Measurements from ENCODE around the gene RSPH1.

Gene RSPH1

DNA sequence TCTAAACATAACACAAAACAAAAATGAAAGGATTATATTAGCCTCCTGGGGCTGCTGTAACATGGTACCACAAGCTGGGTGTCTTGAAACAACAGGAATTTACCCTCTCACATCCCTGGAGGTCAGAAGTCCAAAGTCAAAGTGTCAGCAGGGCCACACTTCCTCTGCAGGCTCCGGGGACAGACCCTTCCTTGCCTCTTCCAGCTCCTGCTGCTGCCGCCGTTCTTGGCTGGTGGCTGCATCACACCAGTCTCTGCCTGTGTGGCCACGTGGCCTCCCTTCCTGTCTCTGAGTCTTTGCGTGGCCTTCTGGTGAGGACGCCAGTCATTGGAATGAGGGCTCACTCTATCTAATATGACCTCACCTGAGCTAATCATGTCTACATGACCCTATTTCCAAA, 25.8 kb upstream of the RSPH1 start:
- 86% methylated on average over 6 of the region's 6 CpGs for WGBS
- H3K27me3 ChIP-seq (ENCODE audit: insufficient read depth, low read length) = no peaks in the 10 kb centered on the region
- peaks cover 12% of the 10 kb centered on the region; the same call in 1 of the 2 replicates for H3K36me3 ChIP-seq (ENCODE audit: insufficient read depth, low read length)

DNA sequence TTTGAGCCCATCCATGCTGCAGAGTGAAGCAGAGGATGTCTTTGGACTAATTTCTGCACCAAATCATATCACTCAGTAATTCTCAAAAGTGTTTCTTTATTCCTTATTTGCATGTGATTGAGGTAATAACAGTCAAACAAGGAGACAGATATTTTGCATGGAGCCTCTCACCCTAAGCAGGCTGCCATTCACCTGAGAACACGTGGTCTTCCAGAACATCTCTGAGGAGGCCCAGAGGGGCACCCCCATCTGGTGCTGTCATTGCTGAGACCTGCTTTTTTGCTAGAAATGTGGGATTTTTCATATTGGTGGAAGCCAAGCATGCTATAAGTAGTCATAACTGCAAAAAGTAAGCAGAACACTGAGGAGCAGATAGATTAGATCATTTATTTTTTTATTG, 25.4 kb upstream of the RSPH1 start:
- Histone ChIP-seq H3K4me3 (ENCODE audit: low read length) (no peak overlapping the region), H3K9ac (ENCODE audit: low read depth, low read length) (no peak overlapping the region), H3K27me3 (ENCODE audit: insufficient read depth, low read length) (no peaks in the 10 kb centered on the region), H3K9me3 (ENCODE audit: insufficient read depth, low read depth, low read length) (no peaks in the 10 kb centered on the region), H3K27ac (ENCODE audit: low read depth, low read length) (no peak overlapping the region), H3K36me3 (ENCODE audit: insufficient read depth, low read length) (peaks cover 12% of the 10 kb centered on the region; the same call in 1 of the 2 replicates), H3K4me1 (ENCODE audit: insufficient read depth, low read length) (peaks cover 31% of the 10 kb centered on the region)
- 93% methylated on average over 1 of the region's 1 CpG for WGBS

More for the DNA sequence above, 25.8 kb upstream of the RSPH1 start:
- H3K4me1 ChIP-seq (ENCODE audit: insufficient read depth, low read length) = peaks cover 27% of the 10 kb centered on the region
- H3K27ac ChIP-seq (ENCODE audit: low read depth, low read length) = no peak overlapping the region
- H3K4me3 ChIP-seq (ENCODE audit: low read length) = no peak overlapping the region
- no peaks in the 10 kb centered on the region for H3K9me3 ChIP-seq (ENCODE audit: insufficient read depth, low read depth, low read length)
- H3K9ac ChIP-seq (ENCODE audit: low read depth, low read length) = no peak overlapping the region

DNA sequence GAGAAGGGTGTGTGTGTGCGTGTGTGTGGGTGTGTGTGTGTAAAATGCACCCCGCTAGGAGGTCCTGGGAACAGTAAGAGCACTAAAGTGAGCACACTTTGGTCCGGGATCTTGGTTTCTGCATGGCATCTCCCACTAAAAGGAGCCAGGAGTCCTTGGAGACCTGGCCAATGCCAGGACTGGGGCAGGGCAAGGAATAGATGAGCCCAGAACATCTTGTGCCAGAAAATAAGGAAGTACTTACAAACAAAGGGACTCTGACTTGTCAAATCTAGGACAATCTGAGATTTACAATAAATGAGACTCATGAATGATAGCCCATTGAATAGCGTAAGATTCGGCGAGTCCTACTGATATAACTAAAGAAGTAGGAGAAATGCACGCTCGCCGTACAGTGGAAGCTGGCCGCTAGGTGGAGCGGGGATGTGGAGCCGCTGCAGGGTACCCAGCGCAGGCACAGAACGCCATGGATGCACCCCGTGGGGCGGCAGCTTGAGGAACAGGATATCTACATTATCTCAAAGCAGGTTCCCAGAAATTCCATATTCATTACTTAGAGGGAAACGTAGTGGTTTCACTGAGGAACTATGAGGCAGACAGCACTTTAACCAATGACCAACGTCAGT, 24.7 kb upstream of the RSPH1 start:
- Histone ChIP-seq H3K9ac (ENCODE audit: low read depth, low read length) (no peak overlapping the region), H3K27me3 (ENCODE audit: insufficient read depth, low read length) (no peaks in the 10 kb centered on the region), H3K4me1 (ENCODE audit: insufficient read depth, low read length) (peaks cover 34% of the 10 kb centered on the region), H3K4me3 (ENCODE audit: low read length) (no peak overlapping the region), H3K36me3 (ENCODE audit: insufficient read depth, low read length) (peaks cover 12% of the 10 kb centered on the region; the same call in 1 of the 2 replicates), H3K9me3 (ENCODE audit: insufficient read depth, low read depth, low read length) (no peaks in the 10 kb centered on the region), H3K27ac (ENCODE audit: low read depth, low read length) (no peak overlapping the region)
- WGBS = 92% methylated on average over 18 of the region's 18 CpGs

DNA sequence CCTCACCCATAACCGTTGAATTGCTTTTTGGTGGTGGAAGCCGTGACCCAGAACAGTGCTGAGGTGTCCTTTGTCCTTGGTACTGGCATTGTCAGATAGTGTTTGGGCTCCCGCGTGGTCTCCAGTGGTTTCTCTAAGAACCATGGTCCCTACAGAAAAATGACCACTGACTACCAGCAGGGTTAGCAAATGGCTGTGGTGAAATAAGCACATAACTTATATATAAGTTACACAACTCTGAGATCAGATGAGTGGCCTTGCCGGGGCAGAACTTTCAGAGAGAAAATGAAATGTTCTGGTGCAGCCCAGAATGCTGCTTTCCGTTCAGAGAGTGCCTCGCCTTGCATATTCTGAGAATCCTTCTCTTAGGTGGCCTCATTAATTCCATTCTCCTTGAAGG, 22.6 kb upstream of the RSPH1 start:
- Histone ChIP-seq H3K9ac (ENCODE audit: low read depth, low read length) (no peak overlapping the region), H3K4me1 (ENCODE audit: insufficient read depth, low read length) (peaks cover 24% of the 10 kb centered on the region), H3K36me3 (ENCODE audit: insufficient read depth, low read length) (peaks cover 12% of the 10 kb centered on the region; the same call in 1 of the 2 replicates), H3K27me3 (ENCODE audit: insufficient read depth, low read length) (peaks cover 16% of the 10 kb centered on the region; the same call in 1 of the 2 replicates), H3K4me3 (ENCODE audit: low read length) (no peak overlapping the region), H3K27ac (ENCODE audit: low read depth, low read length) (no peak overlapping the region), H3K9me3 (ENCODE audit: insufficient read depth, low read depth, low read length) (no peaks in the 10 kb centered on the region)
- WGBS = 95% methylated on average over 7 of the region's 7 CpGs

DNA sequence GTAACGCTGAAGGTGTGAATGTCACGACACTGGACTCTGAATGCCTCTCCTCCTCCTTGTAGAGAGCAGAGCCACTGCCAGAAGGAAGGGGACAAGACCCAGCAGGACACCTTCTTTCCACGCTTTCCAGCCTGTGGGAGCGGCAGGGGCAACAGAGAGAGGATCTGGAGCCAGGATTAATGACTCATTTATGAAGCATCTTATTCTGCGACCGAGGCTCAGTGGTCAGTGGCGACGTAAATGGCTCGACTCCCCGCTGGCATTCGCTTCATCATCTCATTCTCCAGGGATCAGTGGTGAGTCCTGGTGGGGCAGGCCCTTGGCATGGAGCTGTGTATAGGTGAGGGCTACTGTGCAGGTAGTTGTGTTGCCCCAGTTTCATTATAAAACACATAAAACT, 22.2 kb upstream of the RSPH1 start:
- peaks cover 25% of the 10 kb centered on the region for H3K4me1 ChIP-seq (ENCODE audit: insufficient read depth, low read length)
- H3K9ac ChIP-seq (ENCODE audit: low read depth, low read length) = no peak overlapping the region
- H3K27me3 ChIP-seq (ENCODE audit: insufficient read depth, low read length) = peaks cover 19% of the 10 kb centered on the region; the same call in 1 of the 2 replicates
- H3K27ac ChIP-seq (ENCODE audit: low read depth, low read length) = no peak overlapping the region
- H3K4me3 ChIP-seq (ENCODE audit: low read length) = no peak overlapping the region
- WGBS = 84% methylated on average over 11 of the region's 11 CpGs
- H3K36me3 ChIP-seq (ENCODE audit: insufficient read depth, low read length) = peaks cover 12% of the 10 kb centered on the region; the same call in 1 of the 2 replicates
- no peaks in the 10 kb centered on the region for H3K9me3 ChIP-seq (ENCODE audit: insufficient read depth, low read depth, low read length)

DNA sequence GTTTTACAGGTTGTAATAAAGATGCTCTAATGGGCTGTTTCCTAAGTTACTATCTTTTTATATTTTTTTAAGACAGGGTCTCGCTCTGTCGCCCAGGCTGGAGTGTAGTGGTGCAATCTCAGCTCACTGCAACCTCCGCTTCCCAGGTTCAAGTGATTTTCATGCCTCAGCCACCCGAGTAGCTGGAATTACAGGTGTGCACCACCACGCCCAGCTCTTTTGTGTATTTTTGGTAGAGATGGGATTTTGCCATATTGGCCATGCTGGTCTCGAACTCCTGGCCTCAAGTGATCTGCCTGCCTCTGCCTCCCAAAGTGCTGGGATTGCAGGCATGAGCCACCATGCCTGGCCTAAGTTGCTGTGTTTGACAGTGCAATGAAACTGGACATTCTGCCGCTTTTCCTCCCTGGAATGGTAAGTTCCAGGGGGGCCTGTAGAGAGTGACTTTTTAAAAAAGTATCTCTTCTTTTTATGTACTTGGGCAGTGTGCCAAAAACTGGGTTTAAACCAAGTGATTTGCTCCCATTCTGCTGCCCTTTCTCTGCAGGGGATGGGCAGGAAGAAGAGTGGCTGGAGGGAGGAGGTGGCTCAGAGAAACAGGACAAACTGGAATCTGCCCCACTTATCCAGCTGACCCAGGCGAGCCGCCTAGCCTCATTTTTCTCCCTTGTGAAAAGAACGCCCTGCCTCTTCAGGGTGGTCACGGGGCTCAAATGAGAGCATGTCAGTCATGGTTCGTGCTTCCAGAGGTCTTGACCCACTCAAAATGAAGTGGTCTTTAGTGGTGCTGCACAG, 19.9 kb upstream of the RSPH1 start:
- H3K9ac ChIP-seq (ENCODE audit: low read depth, low read length) = no peak overlapping the region
- H3K27me3 ChIP-seq (ENCODE audit: insufficient read depth, low read length) = peaks cover 30% of the 10 kb centered on the region
- peak overlapping the region; percentile 72; the same call in 1 of the 2 replicates for H3K4me3 ChIP-seq (ENCODE audit: low read length)
- peaks cover 8% of the 10 kb centered on the region; the same call in 1 of the 2 replicates for H3K36me3 ChIP-seq (ENCODE audit: insufficient read depth, low read length)
- 89% methylated on average over 12 of the region's 12 CpGs for WGBS
- no peak overlapping the region for H3K27ac ChIP-seq (ENCODE audit: low read depth, low read length)
- H3K4me1 ChIP-seq (ENCODE audit: insufficient read depth, low read length) = peaks cover 35% of the 10 kb centered on the region
- no peaks in the 10 kb centered on the region for H3K9me3 ChIP-seq (ENCODE audit: insufficient read depth, low read depth, low read length)

DNA sequence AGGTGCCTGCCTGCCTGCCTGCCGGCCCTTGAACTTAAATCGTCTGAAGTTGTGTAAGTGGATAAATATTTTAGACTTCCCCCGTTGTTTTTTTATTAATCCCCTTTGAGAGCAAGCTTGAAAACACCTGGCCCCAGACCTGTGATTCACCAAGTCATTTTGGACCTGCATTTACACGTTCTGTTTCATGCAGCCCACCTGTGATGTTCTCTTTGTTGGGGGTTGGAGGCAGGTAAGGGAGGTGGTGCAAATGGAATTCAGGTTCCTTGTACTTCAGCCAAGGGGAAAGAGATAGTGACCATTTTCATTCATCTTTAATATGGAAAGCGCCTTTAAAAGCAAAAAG, 18.8 kb upstream of the RSPH1 start:
- Histone ChIP-seq H3K27ac (ENCODE audit: low read depth, low read length) (peak overlapping the region; percentile 82), H3K4me3 (ENCODE audit: low read length) (peak overlapping the region; percentile 72), H3K36me3 (ENCODE audit: insufficient read depth, low read length) (peaks cover 5% of the 10 kb centered on the region; the same call in 1 of the 2 replicates), H3K27me3 (ENCODE audit: insufficient read depth, low read length) (peaks cover 30% of the 10 kb centered on the region), H3K4me1 (ENCODE audit: insufficient read depth, low read length) (peaks cover 35% of the 10 kb centered on the region), H3K9me3 (ENCODE audit: insufficient read depth, low read depth, low read length) (no peaks in the 10 kb centered on the region), H3K9ac (ENCODE audit: low read depth, low read length) (peak overlapping the region; percentile 46)
- 8% methylated on average over 5 of the region's 5 CpGs for WGBS

DNA sequence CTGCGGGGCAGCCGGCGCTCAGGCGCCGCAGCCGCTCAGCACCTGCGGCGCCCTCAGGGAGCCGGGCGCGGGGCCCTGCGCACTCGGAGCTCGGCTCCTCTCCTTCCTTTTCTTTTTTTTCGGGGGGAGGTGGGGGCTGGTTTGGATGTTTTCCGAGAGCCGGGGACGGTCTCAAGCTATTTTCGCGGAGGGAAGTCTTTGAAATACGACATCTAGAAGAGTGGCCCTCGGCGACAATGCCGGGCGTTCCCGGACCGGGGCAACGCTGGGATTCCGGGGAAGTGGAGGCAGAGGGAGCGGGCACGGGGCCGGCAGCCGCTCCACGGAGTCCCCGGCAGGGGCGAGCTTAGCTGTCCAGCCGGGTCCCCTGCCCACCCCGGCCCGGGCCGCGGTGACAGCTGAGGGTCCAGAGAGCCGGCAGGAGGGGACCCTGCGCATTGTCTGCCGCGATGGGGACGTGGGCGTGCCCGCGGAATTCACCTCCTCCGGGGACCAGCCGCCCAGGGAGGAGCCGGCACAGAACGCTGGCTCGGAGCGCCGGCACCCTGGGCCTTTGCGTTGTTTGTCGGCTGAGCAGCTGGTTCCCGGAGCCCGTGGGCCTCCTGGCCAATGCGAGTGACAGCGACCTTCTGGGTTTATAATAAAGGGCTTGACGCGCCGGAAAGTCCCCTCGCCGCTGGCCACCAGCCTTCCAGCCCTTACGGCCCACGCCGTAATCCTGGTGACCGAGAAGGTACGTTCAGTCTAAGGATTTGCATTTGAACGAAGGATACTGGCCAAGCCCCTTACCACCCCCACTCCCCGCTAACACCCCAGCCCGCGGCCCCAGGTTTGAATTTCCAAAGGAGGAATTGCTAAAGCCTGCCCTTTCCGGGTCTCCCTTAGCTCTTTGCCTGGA, 18.2 kb upstream of the RSPH1 start:
- peaks cover 35% of the 10 kb centered on the region for H3K4me1 ChIP-seq (ENCODE audit: insufficient read depth, low read length)
- H3K27me3 ChIP-seq (ENCODE audit: insufficient read depth, low read length) = peaks cover 30% of the 10 kb centered on the region
- H3K4me3 ChIP-seq (ENCODE audit: low read length) = peak overlapping the region; percentile 72
- H3K9ac ChIP-seq (ENCODE audit: low read depth, low read length) = peak overlapping the region; percentile 46
- peaks cover 2% of the 10 kb centered on the region; the same call in 1 of the 2 replicates for H3K36me3 ChIP-seq (ENCODE audit: insufficient read depth, low read length)
- H3K9me3 ChIP-seq (ENCODE audit: insufficient read depth, low read depth, low read length) = no peaks in the 10 kb centered on the region
- WGBS = under 1% methylated on average over 77 of the region's 77 CpGs
- peak overlapping the region; percentile 82 for H3K27ac ChIP-seq (ENCODE audit: low read depth, low read length)

DNA sequence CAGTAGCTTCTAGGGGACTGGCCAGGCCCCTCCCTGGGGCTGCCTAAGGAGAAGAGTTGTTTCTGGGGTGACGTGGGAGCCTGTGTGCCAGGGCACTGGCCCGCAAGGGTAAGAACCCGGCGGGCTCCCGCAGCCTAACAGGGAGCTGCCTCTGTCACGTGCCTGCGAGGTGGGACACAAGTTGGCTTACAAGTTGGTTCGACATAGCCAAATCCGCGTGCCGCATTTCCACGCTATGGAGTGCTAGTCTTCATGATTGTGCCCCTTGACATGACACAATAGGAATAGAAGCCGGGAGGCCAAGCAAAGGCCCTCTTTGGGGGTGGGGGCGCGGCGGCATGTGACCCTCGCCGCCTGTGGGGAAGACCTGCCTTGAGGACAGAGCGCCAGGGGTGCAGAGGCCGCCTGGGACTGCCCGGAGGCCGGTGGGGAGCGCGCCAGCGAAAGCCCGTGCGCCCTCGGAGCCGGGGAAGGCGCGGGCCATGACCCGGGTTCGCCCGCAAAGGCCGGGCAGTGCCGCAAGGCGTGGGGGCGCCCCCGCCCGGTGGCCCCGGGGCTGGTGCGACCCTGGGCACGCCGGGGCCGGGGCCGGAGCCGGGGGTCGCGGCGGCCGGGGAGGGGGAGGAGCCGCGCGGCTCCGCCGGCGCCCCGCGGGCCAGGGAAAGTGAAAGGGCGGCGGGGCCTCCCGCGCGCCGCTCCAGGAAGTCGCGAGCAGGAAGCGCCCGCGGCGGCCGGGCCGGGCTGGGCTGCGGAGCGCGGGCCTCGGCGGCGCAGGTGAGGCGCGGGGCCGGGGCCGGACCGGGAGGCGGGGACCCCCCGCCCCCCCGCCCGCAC, 17.3 kb upstream of the RSPH1 start, which contains the start of gene SLC37A1:
SLC37A1 (plus strand) TSS at position 702 of the 834 bp plus-strand sequence. CDS start 4,603 bp downstream, outside the sequence.
- peak within 1 kb of the TSS; percentile 72 for H3K4me3 ChIP-seq (ENCODE audit: low read length)
- peaks cover 35% of the 10 kb centered on the region for H3K4me1 ChIP-seq (ENCODE audit: insufficient read depth, low read length)
- 10% methylated on average over 88 of the region's 88 CpGs for WGBS
- no peaks in the 10 kb centered on the region for H3K9me3 ChIP-seq (ENCODE audit: insufficient read depth, low read depth, low read length)
- H3K9ac ChIP-seq (ENCODE audit: low read depth, low read length) = peak within 1 kb of the TSS; percentile 46
- peaks cover 30% of the 10 kb centered on the region for H3K27me3 ChIP-seq (ENCODE audit: insufficient read depth, low read length)
- peaks cover 1% of the 10 kb centered on the region; the same call in 1 of the 2 replicates for H3K36me3 ChIP-seq (ENCODE audit: insufficient read depth, low read length)
- H3K27ac ChIP-seq (ENCODE audit: low read depth, low read length) = peak within 1 kb of the TSS; percentile 82

Measured in HUES64 (cell line).